Liver (tissue), 9 donors: ENCODE data around the gene CLOCK. TPM values are rescaled to one million over a fixed set of nuclear protein-coding genes. Genes with fewer than 3 reads are reported as not detected.

ENCODE experiments used
- DNase-seq: peaks from one replicate; pipeline ENCODE4 v3.0.0-alpha.2; 2017; ENCODE audit warnings: low spot score
- H3K27ac ChIP-seq, 2 donors: one replicate each; pipeline ENCODE4 v1.7.0; 2013; ENCODE audit warnings: inconsistent platforms in 2 of 2, low read length in 2 of 2, control low read depth in 1 of 2, low read depth in 1 of 2, mild to moderate bottlenecking in 1 of 2
- H3K27me3 ChIP-seq, 4 donors: one replicate each; pipeline versions ENCODE4 v1.6.1 to v1.7.0; 2013; ENCODE audit warnings: low read length in 3 of 4, inconsistent platforms in 1 of 4, mild to moderate bottlenecking in 1 of 4, moderate library complexity in 1 of 4; ENCODE audit not compliant: control insufficient read depth in 4 of 4, insufficient read depth in 4 of 4
- H3K36me3 ChIP-seq, 4 donors: one replicate each; pipeline versions ENCODE4 v1.6.1 to v1.7.0; 2013; ENCODE audit warnings: low read length in 3 of 4, mild to moderate bottlenecking in 3 of 4, low read depth in 1 of 4, moderate library complexity in 1 of 4; ENCODE audit not compliant: control insufficient read depth in 4 of 4, insufficient read depth in 3 of 4
- H3K4me1 ChIP-seq, 4 donors: one replicate each; pipeline versions ENCODE4 v1.6.1 to v1.7.0; 2013; ENCODE audit warnings: low read length in 3 of 4, mild to moderate bottlenecking in 3 of 4, moderate library complexity in 1 of 4; ENCODE audit not compliant: control insufficient read depth in 4 of 4, insufficient read depth in 4 of 4
- H3K4me3 ChIP-seq, 3 donors: one replicate each; pipeline versions ENCODE4 v1.6.1 to v1.7.0; 2013; ENCODE audit warnings: low read length in 3 of 3, control low read depth in 1 of 3, low read depth in 1 of 3, mild to moderate bottlenecking in 1 of 3
- H3K9ac ChIP-seq, 2 donors: one replicate each; pipeline ENCODE4 v1.7.0; 2013; ENCODE audit warnings: low read length in 2 of 2, mild to moderate bottlenecking in 2 of 2, moderate library complexity in 2 of 2, control low read depth in 1 of 2, low read depth in 1 of 2
- H3K9me3 ChIP-seq, 4 donors: one replicate each; pipeline versions ENCODE4 v1.6.1 to v1.7.0; 2013; ENCODE audit warnings: low read length in 3 of 4; ENCODE audit not compliant: control insufficient read depth in 4 of 4
- ATF3 ChIP-seq: IDR thresholded peaks from 2 replicates; pipeline ENCODE4 v1.6.1; 2016; ENCODE audit warnings: antibody characterized with exemption
- EGR1 ChIP-seq, 2 donors: IDR thresholded peaks; 2 replicates each; pipeline ENCODE4 v1.6.1; 2016 to 2018; ENCODE audit warnings: antibody characterized with exemption in 2 of 2, low read depth in 2 of 2
- FOXA1 ChIP-seq: IDR thresholded peaks from 2 replicates; pipeline ENCODE4 v1.6.1; 2016; ENCODE audit warnings: antibody characterized with exemption
- FOXA2 ChIP-seq: IDR thresholded peaks from 2 replicates; pipeline ENCODE4 v1.6.1; 2016; ENCODE audit warnings: antibody characterized with exemption
- GABPA ChIP-seq, 2 donors: IDR thresholded peaks in 1 of 2; conservative IDR thresholded peaks in 1 of 2; 2 replicates each; pipeline ENCODE4 v1.6.1; 2016; ENCODE audit warnings: antibody characterized with exemption in 2 of 2, mild to moderate bottlenecking in 1 of 2, moderate library complexity in 1 of 2
- HNF4A ChIP-seq, 2 donors: conservative IDR thresholded peaks; 2 replicates each; pipeline ENCODE4 v1.6.1; 2016; ENCODE audit warnings: antibody characterized with exemption in 2 of 2, mild to moderate bottlenecking in 2 of 2
- HNF4G ChIP-seq: IDR thresholded peaks from 2 replicates; pipeline ENCODE4 v1.6.1; 2016; ENCODE audit warnings: antibody characterized with exemption
- JUND ChIP-seq, 2 donors: IDR thresholded peaks; 2 replicates each; pipeline ENCODE4 v1.6.1; 2016; ENCODE audit warnings: antibody characterized with exemption in 2 of 2
- NR2F2 ChIP-seq: IDR thresholded peaks from 2 replicates; pipeline ENCODE4 v1.6.1; 2016; ENCODE audit warnings: antibody characterized with exemption
- RAD21 ChIP-seq, 2 donors: IDR thresholded peaks; 2 replicates each; pipeline ENCODE4 v1.6.1; 2016; ENCODE audit warnings: antibody characterized with exemption in 2 of 2, mild to moderate bottlenecking in 2 of 2
- REST ChIP-seq: IDR thresholded peaks from 2 replicates; pipeline ENCODE4 v1.6.1; 2016; ENCODE audit warnings: antibody characterized with exemption, mild to moderate bottlenecking
- RXRA ChIP-seq, 2 donors: IDR thresholded peaks; 2 replicates each; pipeline ENCODE4 v1.6.1; 2017 to 2018; ENCODE audit warnings: antibody characterized with exemption in 2 of 2, mild to moderate bottlenecking in 1 of 2
- SP1 ChIP-seq: IDR thresholded peaks from 2 replicates; pipeline ENCODE4 v1.6.1; 2018; ENCODE audit warnings: antibody characterized with exemption, mild to moderate bottlenecking
- TAF1 ChIP-seq: conservative IDR thresholded peaks from 2 replicates; pipeline ENCODE4 v1.6.1; 2016; ENCODE audit warnings: antibody characterized with exemption, mild to moderate bottlenecking
- YY1 ChIP-seq: IDR thresholded peaks from 2 replicates; pipeline ENCODE4 v1.6.1; 2016; ENCODE audit warnings: antibody characterized with exemption, mild to moderate bottlenecking
- WGBS: extraction: QIAGEN DNeasy Blood & Tissue Kit; methylation state at CpG from one replicate; pipeline ENCODE4 v1.1.7; 2013; 5-methylcytosine and 5-hydroxymethylcytosine counted together
- polyA plus RNA-seq, 2 donors: library from polyadenylated mRNA; stranded (reverse) in 1 of 2; unstranded in 1 of 2; fragments of 200-250 nt in 1 of 2; fragments of >200 nt in 1 of 2; fragmentation: Nextera tagmentation in 1 of 2; extraction: Ambion mirVana in 1 of 2; gene quantifications; one replicate each; pipeline versions ENCODE4 v1.2.1 to v1.2.3, GENCODE V29; 2013 to 2015
- total RNA-seq, 2 donors: library from RNA; depleted of rRNA; stranded (reverse); fragments of >200 nt; gene quantifications; one replicate each; pipeline ENCODE4 v1.2.3, GENCODE V29; 2014
- TF ChIP-seq, protein P1 (sequence below): fragments of 150-350 bp; IDR thresholded peaks from 2 replicates; pipeline ENCODE4 v1.5.1; 2017; ENCODE audit warnings: improper control_type of control experiment, low read depth, low read length; ENCODE audit not compliant: missing input control
- TF ChIP-seq, protein P2 (sequence below): IDR thresholded peaks from 2 replicates; pipeline ENCODE4 v1.6.1; 2016; ENCODE audit warnings: antibody characterized with exemption
- TF ChIP-seq, protein P3 (sequence below): IDR thresholded peaks from 2 replicates; pipeline ENCODE4 v1.6.1; 2016; ENCODE audit warnings: antibody characterized with exemption
- donor health status: healthy.
- donor health status: healthy.
- donor health status: healthy.
- donor health status: healthy.
- donor health status: healthy.

The CLOCK gene
- total and polyA plus RNA-seq, 4 donors, result 5.1 to 19.4 (median 6.1) TPM

- peaks cover 6 to 33% (median 29%) of the 10 kb centered on the region in 4 donors for H3K36me3 ChIP-seq
- whole genome bisulfite sequencing, result 85% methylated on average over 8 of the region's 8 CpGs
Observed at GRCh38 chr4:55450566-55450965, 96.1 kb downstream of the CLOCK start.

GRCh38 chr4:55447831-55448230 is 98.9 kb downstream of the CLOCK start:
- H3K36me3 ChIP-seq, result peaks cover 6 to 44% (median 30%) of the 10 kb centered on the region in 4 donors
- H3K4me3 ChIP-seq, result no peak overlapping the region
- no peak for DNase-seq
- 90% methylated on average over 1 of the region's 1 CpG for WGBS
- no peaks in the 10 kb centered on the region for H3K4me1 ChIP-seq
- H3K27me3 ChIP-seq, result no peaks in the 10 kb centered on the region
- TF ChIP-seq HNF4G (no peak), ATF3 (no peak), RAD21 (IDR thresholded peaks at IDR 0.05) (no peak), FOXA2 (no peak), REST (no peak), GABPA (IDR thresholded peaks at IDR 0.05 in 1 of 2, conservative IDR thresholded peaks at IDR 0.05 in 1 of 2) (no peak), YY1 (no peak), FOXA1 (no peak), JUND (IDR thresholded peaks at IDR 0.05) (no peak), SP1 (no peak), RXRA (IDR thresholded peaks at IDR 0.05) (no peak), NR2F2 (no peak), TAF1 (no peak), EGR1 (IDR thresholded peaks at IDR 0.05; ENCODE audit: low read depth in 2 of 2) (no peak), HNF4A (conservative IDR thresholded peaks at IDR 0.05) (no peak)
- TF ChIP-seq, protein P1, sequence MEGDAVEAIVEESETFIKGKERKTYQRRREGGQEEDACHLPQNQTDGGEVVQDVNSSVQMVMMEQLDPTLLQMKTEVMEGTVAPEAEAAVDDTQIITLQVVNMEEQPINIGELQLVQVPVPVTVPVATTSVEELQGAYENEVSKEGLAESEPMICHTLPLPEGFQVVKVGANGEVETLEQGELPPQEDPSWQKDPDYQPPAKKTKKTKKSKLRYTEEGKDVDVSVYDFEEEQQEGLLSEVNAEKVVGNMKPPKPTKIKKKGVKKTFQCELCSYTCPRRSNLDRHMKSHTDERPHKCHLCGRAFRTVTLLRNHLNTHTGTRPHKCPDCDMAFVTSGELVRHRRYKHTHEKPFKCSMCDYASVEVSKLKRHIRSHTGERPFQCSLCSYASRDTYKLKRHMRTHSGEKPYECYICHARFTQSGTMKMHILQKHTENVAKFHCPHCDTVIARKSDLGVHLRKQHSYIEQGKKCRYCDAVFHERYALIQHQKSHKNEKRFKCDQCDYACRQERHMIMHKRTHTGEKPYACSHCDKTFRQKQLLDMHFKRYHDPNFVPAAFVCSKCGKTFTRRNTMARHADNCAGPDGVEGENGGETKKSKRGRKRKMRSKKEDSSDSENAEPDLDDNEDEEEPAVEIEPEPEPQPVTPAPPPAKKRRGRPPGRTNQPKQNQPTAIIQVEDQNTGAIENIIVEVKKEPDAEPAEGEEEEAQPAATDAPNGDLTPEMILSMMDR, result no peak
- TF ChIP-seq, protein P2, sequence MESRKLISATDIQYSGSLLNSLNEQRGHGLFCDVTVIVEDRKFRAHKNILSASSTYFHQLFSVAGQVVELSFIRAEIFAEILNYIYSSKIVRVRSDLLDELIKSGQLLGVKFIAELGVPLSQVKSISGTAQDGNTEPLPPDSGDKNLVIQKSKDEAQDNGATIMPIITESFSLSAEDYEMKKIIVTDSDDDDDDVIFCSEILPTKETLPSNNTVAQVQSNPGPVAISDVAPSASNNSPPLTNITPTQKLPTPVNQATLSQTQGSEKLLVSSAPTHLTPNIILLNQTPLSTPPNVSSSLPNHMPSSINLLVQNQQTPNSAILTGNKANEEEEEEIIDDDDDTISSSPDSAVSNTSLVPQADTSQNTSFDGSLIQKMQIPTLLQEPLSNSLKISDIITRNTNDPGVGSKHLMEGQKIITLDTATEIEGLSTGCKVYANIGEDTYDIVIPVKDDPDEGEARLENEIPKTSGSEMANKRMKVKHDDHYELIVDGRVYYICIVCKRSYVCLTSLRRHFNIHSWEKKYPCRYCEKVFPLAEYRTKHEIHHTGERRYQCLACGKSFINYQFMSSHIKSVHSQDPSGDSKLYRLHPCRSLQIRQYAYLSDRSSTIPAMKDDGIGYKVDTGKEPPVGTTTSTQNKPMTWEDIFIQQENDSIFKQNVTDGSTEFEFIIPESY, result no peak
- TF ChIP-seq, protein P3, sequence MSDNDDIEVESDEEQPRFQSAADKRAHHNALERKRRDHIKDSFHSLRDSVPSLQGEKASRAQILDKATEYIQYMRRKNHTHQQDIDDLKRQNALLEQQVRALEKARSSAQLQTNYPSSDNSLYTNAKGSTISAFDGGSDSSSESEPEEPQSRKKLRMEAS, result no peak
- H3K27ac ChIP-seq, result no peak overlapping the region
- no peak overlapping the region for H3K9ac ChIP-seq
- no peaks in the 10 kb centered on the region for H3K9me3 ChIP-seq

More at GRCh38 chr4:55450566-55450965, 96.1 kb downstream of the CLOCK start:
- H3K9me3 ChIP-seq, result no peaks in the 10 kb centered on the region
- no peaks in the 10 kb centered on the region for H3K4me1 ChIP-seq
- H3K27ac ChIP-seq, result no peak overlapping the region
- no peak overlapping the region for H3K4me3 ChIP-seq
- H3K27me3 ChIP-seq, result no peaks in the 10 kb centered on the region
- no peak overlapping the region for H3K9ac ChIP-seq
- no peak for DNase-seq
- no peak for TF ChIP-seq FOXA1
